HepG2 (cell line): ENCODE measurements around the gene EZH1. TPM values are rescaled to one million over a fixed set of nuclear protein-coding genes. Genes with fewer than 3 reads are reported as not detected.

ENCODE experiments used
- ARNT ChIP-seq: fragments of 450-650 bp; IDR thresholded peaks from 2 replicates; pipeline ENCODE4 v1.6.1; 2017
- ATRX ChIP-seq: sonication (generic); formaldehyde crosslinking; IDR thresholded peaks from 2 replicates; pipeline ENCODE4 v1.4.0; 2020; ENCODE audit warnings: missing genetic modification reagents, borderline replicate concordance
- EHMT2 ChIP-seq: fragments of 200-600 bp; sonication (generic); IDR thresholded peaks from 2 replicates; pipeline ENCODE4 v1.7.0; 2017; ENCODE audit warnings: antibody characterized with exemption, low read depth, low read length, borderline replicate concordance
- GATA4 ChIP-seq: sonication (generic); IDR thresholded peaks from 2 replicates; pipeline ENCODE4 v1.6.1; 2016; ENCODE audit warnings: antibody characterized with exemption, low read depth, borderline replicate concordance
- GTF3A ChIP-seq: sonication (generic); formaldehyde crosslinking; conservative IDR thresholded peaks from 2 replicates; pipeline ENCODE4 v1.4.0; 2020; ENCODE audit warnings: mild to moderate bottlenecking, missing genetic modification reagents
- JARID2 ChIP-seq: sonication (generic); formaldehyde crosslinking; IDR thresholded peaks from 2 replicates; pipeline ENCODE4 v1.8.1; 2023; ENCODE audit warnings: missing genetic modification reagents, inconsistent platforms; ENCODE audit not compliant: insufficient replicate concordance
- JUND ChIP-seq: sonication (generic); formaldehyde crosslinking; IDR thresholded peaks from 2 replicates; pipeline ENCODE4 v1.8.0; 2022; ENCODE audit warnings: mild to moderate bottlenecking, missing genetic modification reagents
- KDM5A ChIP-seq: fragments of 200-600 bp; sonication (generic); IDR thresholded peaks from 2 replicates; pipeline ENCODE4 v1.7.0; 2018; ENCODE audit warnings: antibody characterized with exemption, mild to moderate bottlenecking, low read length, borderline replicate concordance
- KDM6A ChIP-seq: IDR thresholded peaks from 2 replicates; pipeline ENCODE4 v1.6.1; 2016; ENCODE audit warnings: low read depth
- KLF12 ChIP-seq: sonication (generic); formaldehyde crosslinking; IDR thresholded peaks from 2 replicates; pipeline ENCODE4 v1.4.0; 2020; ENCODE audit warnings: missing genetic modification reagents, borderline replicate concordance
- KMT2A ChIP-seq: sonication (generic); formaldehyde crosslinking; IDR thresholded peaks from 2 replicates; pipeline ENCODE4 v1.4.0; 2020; ENCODE audit warnings: missing genetic modification reagents
- MEF2D ChIP-seq: sonication (generic); formaldehyde crosslinking; IDR thresholded peaks from 2 replicates; pipeline ENCODE4 v1.5.1; 2020; ENCODE audit warnings: mild to moderate bottlenecking, missing genetic modification reagents
- MIER2 ChIP-seq: IDR thresholded peaks from 2 replicates; pipeline ENCODE4 v1.6.1; 2016; ENCODE audit warnings: missing biosample characterization, missing genetic modification reagents
- MTF2 ChIP-seq: sonication (generic); formaldehyde crosslinking; IDR thresholded peaks from 2 replicates; pipeline ENCODE4 v1.5.0; 2020; ENCODE audit warnings: missing genetic modification reagents, borderline replicate concordance
- PLRG1 ChIP-seq: fragments of 450-650 bp; conservative IDR thresholded peaks from 2 replicates; pipeline ENCODE4 v1.6.1; 2016
- SCMH1 ChIP-seq: sonication (generic); formaldehyde crosslinking; IDR thresholded peaks from 2 replicates; pipeline ENCODE4 v1.9.0; 2021; ENCODE audit warnings: missing genetic modification reagents, mild to moderate bottlenecking, borderline replicate concordance
- SOX6 ChIP-seq, 2 experiments: fragments of 450-650 bp in 1 of 2; sonication (generic) in 1 of 2; formaldehyde crosslinking in 1 of 2; IDR thresholded peaks; 2 replicates each; pipeline versions ENCODE4 v1.4.0 to v1.6.1; 2017 to 2020; ENCODE audit warnings: antibody characterized with exemption in 1 of 2, mild to moderate bottlenecking in 1 of 2, missing genetic modification reagents in 1 of 2
- SP2 ChIP-seq: sonication (generic); formaldehyde crosslinking; IDR thresholded peaks from 2 replicates; pipeline ENCODE4 v1.5.1; 2020; ENCODE audit warnings: mild to moderate bottlenecking, missing genetic modification reagents
- ZBTB1 ChIP-seq: sonication (generic); formaldehyde crosslinking; IDR thresholded peaks from 2 replicates; pipeline ENCODE4 v1.4.0; 2020; ENCODE audit warnings: missing genetic modification reagents, borderline replicate concordance
- ZFP62 ChIP-seq: sonication (generic); formaldehyde crosslinking; IDR thresholded peaks from 2 replicates; pipeline ENCODE4 v1.4.0; 2020; ENCODE audit warnings: missing genetic modification reagents
- ZKSCAN8 ChIP-seq: IDR thresholded peaks from 2 replicates; pipeline ENCODE4 v1.6.1; 2016; ENCODE audit warnings: borderline replicate concordance, missing genetic modification reagents, missing compliant biosample characterization
- ZMYM4 ChIP-seq: sonication (generic); formaldehyde crosslinking; IDR thresholded peaks from 2 replicates; pipeline ENCODE4 v1.8.1; 2023; ENCODE audit warnings: mild to moderate bottlenecking, missing genetic modification reagents
- ZNF143 ChIP-seq: sonication (generic); formaldehyde crosslinking; IDR thresholded peaks from 2 replicates; pipeline ENCODE4 v1.4.0; 2020; ENCODE audit warnings: missing genetic modification reagents
- ZNF333 ChIP-seq: sonication (generic); formaldehyde crosslinking; IDR thresholded peaks from 2 replicates; pipeline ENCODE4 v1.4.0; 2020; ENCODE audit warnings: mild to moderate bottlenecking, missing genetic modification reagents, borderline replicate concordance
- polyA plus RNA-seq, 8 experiments: library from polyadenylated mRNA; depleted of rRNA in 3 of 8; stranded (reverse) in 7 of 8; unstranded in 1 of 8; fragments of >200 nt; fragmentation: Illumina TruSeq in 4 of 8; extraction: Trizol in 4 of 8; gene quantifications; 2 replicates each; pipeline versions ENCODE4 v1.2.1 to v1.2.3, GENCODE V29; 2011 to 2016; ENCODE audit warnings: low read depth in 4 of 8, missing spikeins in 1 of 8, mixed read lengths in 1 of 8; ENCODE audit not compliant: insufficient read depth in 1 of 8
- total RNA-seq, 5 experiments: library from RNA; depleted of rRNA; stranded (reverse); fragments of >200 nt; fragmentation: Illumina TruSeq; extraction: Trizol; gene quantifications; 2 replicates each; pipeline ENCODE4 v1.2.3, GENCODE V29; 2016; ENCODE audit warnings: low read depth in 1 of 5
- TF ChIP-seq, protein P1 (sequence below): sonication (generic); formaldehyde crosslinking; IDR thresholded peaks from 2 replicates; pipeline ENCODE4 v1.5.1; 2020; ENCODE audit warnings: missing genetic modification reagents, mild to moderate bottlenecking, borderline replicate concordance
- TF ChIP-seq, protein P2 (sequence below): sonication (generic); formaldehyde crosslinking; IDR thresholded peaks from 2 replicates; pipeline ENCODE4 v1.5.1; 2020; ENCODE audit warnings: missing genetic modification reagents, mild to moderate bottlenecking, borderline replicate concordance
- TF ChIP-seq, protein P3 (sequence below): sonication (generic); formaldehyde crosslinking; IDR thresholded peaks from 2 replicates; pipeline ENCODE4 v1.8.0; 2022; ENCODE audit warnings: missing genetic modification reagents, low read depth, mild to moderate bottlenecking, borderline replicate concordance

Gene EZH1
- total and polyA plus RNA-seq, 2 of the 13 experiments (the other 11 are each of a cell fraction or from before 2014, with no cell fraction given) = 11.6 to 24.0 TPM

DNA sequence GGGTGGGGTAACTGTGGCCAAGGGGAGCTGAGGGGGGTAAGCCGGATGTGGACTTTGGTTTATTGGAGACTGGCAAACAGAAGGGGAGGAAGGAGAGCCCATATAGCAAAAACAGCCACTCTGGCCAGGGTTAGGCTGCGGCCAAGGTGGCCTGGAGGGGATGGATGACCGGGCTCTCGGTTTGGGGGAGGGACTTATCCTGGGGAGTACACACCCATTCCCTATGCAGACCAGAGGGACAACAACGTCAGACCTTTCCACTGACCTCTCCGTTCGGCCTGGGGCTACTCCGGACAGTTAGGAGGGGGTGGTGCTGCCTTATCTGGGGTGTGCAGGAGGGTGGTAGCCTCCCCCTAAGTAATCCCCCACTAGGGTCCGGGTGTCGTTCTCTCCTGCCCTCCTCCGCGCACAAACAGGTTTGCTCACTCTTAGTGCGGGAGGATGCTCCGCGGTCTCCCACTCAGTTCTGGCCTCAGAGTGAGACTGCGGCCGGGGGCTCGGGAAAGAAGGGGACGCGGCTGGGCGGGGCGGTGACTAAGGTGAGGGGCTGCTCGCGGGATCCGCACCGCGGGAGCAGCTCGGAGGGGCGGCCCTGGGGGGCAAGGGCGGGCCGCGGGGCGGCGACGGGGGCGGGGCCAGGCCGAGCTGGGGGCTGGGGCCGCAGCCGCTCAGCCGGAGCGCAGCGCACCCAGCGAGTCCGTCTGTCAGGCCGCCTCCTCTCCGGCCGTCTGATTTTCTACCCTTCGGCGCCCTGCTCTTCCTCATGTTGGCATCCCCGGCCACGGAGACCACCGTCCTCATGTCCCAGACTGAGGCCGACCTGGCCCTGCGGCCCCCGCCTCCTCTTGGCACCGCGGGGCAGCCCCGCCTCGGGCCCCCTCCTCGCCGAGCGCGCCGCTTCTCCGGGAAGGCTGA is 35.4 kb upstream of the EZH1 start, which contains the start of gene WNK4 (continued):
- peak; percentile 61; the same call in 1 of the 2 replicates for TF ChIP-seq ZMYM4 (CRISPR knock-in tag)
- TF ChIP-seq EHMT2 = no peak
- TF ChIP-seq ARNT = no peak
- peak; percentile 59; the same call in 1 of the 2 replicates for TF ChIP-seq ZFP62 (CRISPR knock-in tag)
- no peak for TF ChIP-seq ZNF143
- TF ChIP-seq SCMH1 (CRISPR knock-in tag) = no peak
- TF ChIP-seq ZNF333 (CRISPR knock-in tag) = 0 out of 2 replicates have a peak, but pooled peaks have one; percentile 54
- peak; percentile 46; the same call in 1 of the 2 replicates for TF ChIP-seq GATA4
- TF ChIP-seq KLF12 (CRISPR knock-in tag) = peak; percentile 69; the same call in 1 of the 2 replicates
- TF ChIP-seq, protein P1, sequence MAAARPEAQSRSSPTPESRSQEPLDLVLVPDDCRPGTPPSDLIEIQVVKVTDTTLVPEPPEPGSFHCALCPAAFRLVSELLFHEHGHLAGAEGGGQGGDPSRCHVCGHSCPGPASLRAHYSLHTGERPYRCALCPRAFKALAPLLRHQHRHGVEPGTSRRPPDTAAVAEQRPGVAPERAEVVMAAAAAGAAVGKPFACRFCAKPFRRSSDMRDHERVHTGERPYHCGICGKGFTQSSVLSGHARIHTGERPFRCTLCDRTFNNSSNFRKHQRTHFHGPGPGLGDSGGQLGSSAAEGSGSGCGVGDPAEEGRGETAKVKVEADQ = no peak
- TF ChIP-seq, protein P2, sequence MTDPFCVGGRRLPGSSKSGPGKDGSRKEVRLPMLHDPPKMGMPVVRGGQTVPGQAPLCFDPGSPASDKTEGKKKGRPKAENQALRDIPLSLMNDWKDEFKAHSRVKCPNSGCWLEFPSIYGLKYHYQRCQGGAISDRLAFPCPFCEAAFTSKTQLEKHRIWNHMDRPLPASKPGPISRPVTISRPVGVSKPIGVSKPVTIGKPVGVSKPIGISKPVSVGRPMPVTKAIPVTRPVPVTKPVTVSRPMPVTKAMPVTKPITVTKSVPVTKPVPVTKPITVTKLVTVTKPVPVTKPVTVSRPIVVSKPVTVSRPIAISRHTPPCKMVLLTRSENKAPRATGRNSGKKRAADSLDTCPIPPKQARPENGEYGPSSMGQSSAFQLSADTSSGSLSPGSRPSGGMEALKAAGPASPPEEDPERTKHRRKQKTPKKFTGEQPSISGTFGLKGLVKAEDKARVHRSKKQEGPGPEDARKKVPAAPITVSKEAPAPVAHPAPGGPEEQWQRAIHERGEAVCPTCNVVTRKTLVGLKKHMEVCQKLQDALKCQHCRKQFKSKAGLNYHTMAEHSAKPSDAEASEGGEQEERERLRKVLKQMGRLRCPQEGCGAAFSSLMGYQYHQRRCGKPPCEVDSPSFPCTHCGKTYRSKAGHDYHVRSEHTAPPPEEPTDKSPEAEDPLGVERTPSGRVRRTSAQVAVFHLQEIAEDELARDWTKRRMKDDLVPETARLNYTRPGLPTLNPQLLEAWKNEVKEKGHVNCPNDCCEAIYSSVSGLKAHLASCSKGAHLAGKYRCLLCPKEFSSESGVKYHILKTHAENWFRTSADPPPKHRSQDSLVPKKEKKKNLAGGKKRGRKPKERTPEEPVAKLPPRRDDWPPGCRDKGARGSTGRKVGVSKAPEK (CRISPR knock-in tag) = peak; percentile 54; the same call in 1 of the 2 replicates
- no peak for TF ChIP-seq SOX6 (IDR thresholded peaks at IDR 0.05)
- peak; percentile 83 for TF ChIP-seq SOX6 (CRISPR knock-in tag; IDR thresholded peaks at IDR 0.05)
- peak; percentile 95 for TF ChIP-seq KDM6A (CRISPR knock-in tag)
- peak; percentile 70 for TF ChIP-seq KDM5A
- no peak for TF ChIP-seq JARID2 (CRISPR knock-in tag)
- TF ChIP-seq MEF2D (CRISPR knock-in tag) = peak; percentile 97
- no peak for TF ChIP-seq PLRG1
- peak; percentile 55; the same call in 1 of the 2 replicates for TF ChIP-seq JUND
- TF ChIP-seq ZBTB1 (CRISPR knock-in tag) = no peak; the same call in 1 of the 2 replicates
- TF ChIP-seq, protein P3, sequence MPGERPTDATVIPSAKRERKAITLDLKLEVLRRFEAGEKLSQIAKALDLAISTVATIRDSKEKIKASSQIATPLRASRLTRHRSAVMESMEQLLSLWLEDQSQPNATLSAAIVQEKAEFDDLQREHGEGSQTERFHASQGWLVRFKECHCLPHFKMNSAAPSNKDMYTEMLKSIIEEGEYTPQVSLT = 0 out of 2 replicates have a peak, but pooled peaks have one; percentile 74
- TF ChIP-seq ATRX = no peak
- 0 out of 2 replicates have a peak, but pooled peaks have one; percentile 24 for TF ChIP-seq GTF3A (CRISPR knock-in tag)
- TF ChIP-seq MIER2 (CRISPR knock-in tag) = no peak
- peak; percentile 53 for TF ChIP-seq SP2 (CRISPR knock-in tag)
- TF ChIP-seq MTF2 (CRISPR knock-in tag) = no peak; the same call in 1 of the 2 replicates
- TF ChIP-seq KMT2A (CRISPR knock-in tag) = no peak; the same call in 1 of the 2 replicates
- TF ChIP-seq ZKSCAN8 (CRISPR knock-in tag) = peak; percentile 42
